Vagina (tissue), 2 donors: Measurements from ENCODE around the gene ZKSCAN3.

ENCODE experiments used
- CTCF ChIP-seq, 3 experiments: fragments of 450-650 bp in 2 of 3; fragments of 200-600 bp in 1 of 3; sonication (generic) in 1 of 3; IDR thresholded peaks; one replicate each; pipeline ENCODE4 v1.5.1; 2017 to 2019; ENCODE audit warnings: antibody characterized with exemption in 3 of 3, mild to moderate bottlenecking in 2 of 3, moderate library complexity in 2 of 3
- POLR2A ChIP-seq, 2 donors: fragments of 450-650 bp; IDR thresholded peaks; one replicate each; pipeline ENCODE4 v1.6.1; 2017; ENCODE audit warnings: antibody characterized with exemption in 2 of 2, mild to moderate bottlenecking in 2 of 2, moderate library complexity in 2 of 2
- POLR2AphosphoS5 ChIP-seq, 2 donors: sonication (generic); formaldehyde crosslinking; IDR thresholded peaks; one replicate each; pipeline ENCODE4 v1.9.0; 2017; ENCODE audit warnings: antibody characterized with exemption in 2 of 2, mild to moderate bottlenecking in 2 of 2, low read depth in 1 of 2; ENCODE audit not compliant: insufficient read depth in 1 of 2

DNA sequence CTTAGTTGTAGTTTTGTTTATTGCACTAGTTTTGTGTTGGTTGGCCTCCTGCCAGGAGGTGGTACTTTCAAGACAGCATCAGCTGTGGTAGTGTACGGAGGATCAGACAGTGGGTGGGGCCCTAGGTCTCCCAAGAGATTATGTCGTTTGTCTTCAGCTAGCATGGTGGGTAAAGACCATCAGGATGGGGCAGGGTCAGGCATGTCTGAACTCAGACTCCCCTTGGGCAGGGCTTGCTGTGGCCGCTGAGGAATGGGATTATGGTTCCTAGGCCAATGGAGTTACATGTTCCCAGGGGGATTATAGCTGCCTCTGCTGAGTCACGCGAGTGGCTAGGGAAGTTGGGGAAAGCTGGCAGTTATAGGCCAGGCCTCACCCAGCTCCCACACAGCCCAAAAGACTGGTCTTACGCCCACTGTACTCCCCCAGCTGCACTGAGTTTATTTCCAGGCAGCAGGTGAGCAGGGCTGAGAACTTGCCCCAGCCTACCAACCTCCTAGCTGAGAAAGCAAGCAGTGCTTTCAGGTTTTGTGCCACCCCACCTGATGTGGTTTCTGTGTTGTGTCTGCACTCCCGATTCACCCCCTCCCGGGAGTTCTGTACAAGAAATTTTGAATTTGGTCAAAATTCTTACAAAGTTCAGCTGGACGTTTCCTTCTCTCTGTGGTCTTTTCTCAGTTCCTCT lies 38.5 kb upstream of the ZKSCAN3 start:
- TF ChIP-seq CTCF (IDR thresholded peaks at IDR 0.05) (no peak), POLR2A (IDR thresholded peaks at IDR 0.05) (no peak), POLR2AphosphoS5 (IDR thresholded peaks at IDR 0.05; ENCODE audit: insufficient read depth in 1 of 2, low read depth in 1 of 2) (no peak)
